GM12878 (cell line): Measurements from ENCODE around the gene TBC1D2B. TPM values are rescaled to one million over a fixed set of nuclear protein-coding genes. Genes with fewer than 3 reads are reported as not detected.

Experiments used
- ATAC-seq: fragments of 200-7000 bp; cut with Tn5 transposase; 3 replicates; pipeline ENCODE4 v1.9.1; 2020; ENCODE audit warnings: mild to moderate bottlenecking, moderate library complexity
- BruUV-seq: library from RNA; stranded (reverse); fragments of 400-500 nt; replicated peaks from 2 replicates; lab custom pipeline; 2021; lab: Mats Ljungman, UMichigan
- CTCF ChIA-PET: fragments of 300-600 bp; sonication (Branson Sonifier 250); formaldehyde crosslinking; extraction: SDS; loops from one replicate; lab custom pipeline; 2021; ENCODE audit warnings: inconsistent platforms; lab: Yijun Ruan, JAX
- POLR2A ChIA-PET: fragments of 350-600 bp; formaldehyde crosslinking; extraction: SDS; loops from one replicate; lab custom pipeline; 2021; ENCODE audit warnings: inconsistent platforms; lab: Charles Lee
- RAD21 ChIA-PET: fragments of 300-600 bp; sonication (Branson Sonifier 250); formaldehyde crosslinking; loops from one replicate; lab custom pipeline; 2023; ENCODE audit warnings: antibody characterized with exemption; ENCODE audit not compliant: unreplicated experiment; lab: Charles Lee
- SMC1A ChIA-PET: fragments of 300-600 bp; sonication (Branson Sonifier 250); formaldehyde crosslinking; loops from one replicate; lab custom pipeline; 2023; ENCODE audit not compliant: unreplicated experiment, uncharacterized antibody; lab: Charles Lee
- DNase-seq: peaks from one replicate; pipeline ENCODE4 v3.0.0-alpha.2; 2011; ENCODE audit warnings: low read depth, low spot score
- FAIRE-seq: peaks from 3 replicates; lab custom pipeline; 2011; peaks lifted over from hg19 to GRCh38; lab: Jason Lieb, UNC
- H2AFZ ChIP-seq: 2 replicates; pipeline ENCODE4 v1.6.0; 2011; ENCODE audit warnings: low read depth, low read length, control low read depth; ENCODE audit not compliant: control insufficient read depth
- H3K27ac ChIP-seq: 2 replicates; pipeline ENCODE4 v1.5.1; 2011; ENCODE audit warnings: control low read depth; ENCODE audit not compliant: control insufficient read depth, insufficient read depth
- H3K27me3 ChIP-seq, 2 experiments: replicated peaks in 1 of 2; 2 replicates each; pipeline versions ENCODE4 v1.6.0 to v1.6.1; 2011; ENCODE audit warnings: low read length in 1 of 2; ENCODE audit not compliant: control insufficient read depth in 2 of 2, insufficient read depth in 2 of 2
- H3K36me3 ChIP-seq, 2 experiments: 2 replicates each; pipeline ENCODE4 v1.5.1; 2011; ENCODE audit warnings: low read length in 1 of 2; ENCODE audit not compliant: control insufficient read depth in 2 of 2, insufficient read depth in 2 of 2
- H3K4me1 ChIP-seq: 2 replicates; pipeline ENCODE4 v1.6.1; 2011; ENCODE audit warnings: mild to moderate bottlenecking, low read length, moderate library complexity, mixed read lengths; ENCODE audit not compliant: control insufficient read depth, insufficient read depth
- H3K4me2 ChIP-seq: 2 replicates; pipeline ENCODE4 v1.6.0; 2011; ENCODE audit warnings: control low read depth; ENCODE audit not compliant: control insufficient read depth, insufficient read depth
- H3K4me3 ChIP-seq: fragments of 200-600 bp; sonication (generic); 2 replicates; pipeline ENCODE4 v1.5.1; 2016
- H3K79me2 ChIP-seq: 2 replicates; pipeline ENCODE4 v1.6.0; 2011; ENCODE audit warnings: low read length; ENCODE audit not compliant: control insufficient read depth, insufficient read depth
- H3K9ac ChIP-seq: 2 replicates; pipeline ENCODE4 v1.8.0; 2011; ENCODE audit warnings: low read length, control low read depth, mixed read lengths; ENCODE audit not compliant: control insufficient read depth, insufficient read depth
- H3K9me3 ChIP-seq: replicated peaks from 3 replicates; pipeline ENCODE4 v1.5.1; 2011; ENCODE audit warnings: mild to moderate bottlenecking, low read length; ENCODE audit not compliant: control insufficient read depth, insufficient read depth
- H4K20me1 ChIP-seq: 2 replicates; pipeline ENCODE4 v1.6.0; 2011; ENCODE audit not compliant: control insufficient read depth, insufficient read depth
- ATF7 ChIP-seq: fragments of 450-650 bp; IDR thresholded peaks from 2 replicates; pipeline ENCODE4 v1.6.1; 2016; ENCODE audit warnings: low read depth, mild to moderate bottlenecking
- CHD1 ChIP-seq: IDR thresholded peaks from 2 replicates; pipeline ENCODE4 v1.6.1; 2012; ENCODE audit warnings: low read depth, low read length, improper control_type of control experiment
- EGR1 ChIP-seq, 2 experiments: IDR thresholded peaks; 1 replicate in 1 of 2; 2 replicates in 1 of 2; pipeline ENCODE4 v1.6.1; 2011 to 2012; ENCODE audit warnings: low read depth in 2 of 2, low read length in 2 of 2, borderline replicate concordance in 1 of 2, mild to moderate bottlenecking in 1 of 2, moderate library complexity in 1 of 2
- ELK1 ChIP-seq: IDR thresholded peaks from 2 replicates; pipeline ENCODE4 v1.6.1; 2012; ENCODE audit warnings: low read depth, low read length, improper control_type of control experiment
- HDAC6 ChIP-seq: fragments of 200-600 bp; sonication (generic); IDR thresholded peaks from one replicate; pipeline ENCODE4 v1.8.0; 2017; ENCODE audit warnings: antibody characterized with exemption; ENCODE audit not compliant: unreplicated experiment
- NR2F1 ChIP-seq: fragments of 450-650 bp; conservative IDR thresholded peaks from 2 replicates; pipeline ENCODE4 v1.6.1; 2017; ENCODE audit warnings: mild to moderate bottlenecking
- RFX5 ChIP-seq: IDR thresholded peaks from 2 replicates; pipeline ENCODE4 v1.6.1; 2011; ENCODE audit warnings: low read depth, low read length, improper control_type of control experiment
- SMAD1 ChIP-seq: fragments of 450-650 bp; IDR thresholded peaks from 2 replicates; pipeline ENCODE4 v1.6.1; 2018; ENCODE audit warnings: mild to moderate bottlenecking, low read depth; ENCODE audit not compliant: partially characterized antibody
- TBL1XR1 ChIP-seq: IDR thresholded peaks from 2 replicates; pipeline ENCODE4 v1.6.1; 2012; ENCODE audit warnings: low read depth, low read length, improper control_type of control experiment
- TCF3 ChIP-seq: IDR thresholded peaks from 2 replicates; pipeline ENCODE4 v1.6.1; 2012; ENCODE audit warnings: low read depth, mild to moderate bottlenecking, low read length, borderline replicate concordance; ENCODE audit not compliant: insufficient read depth
- ZNF274 ChIP-seq: IDR thresholded peaks from one replicate; pipeline ENCODE4 v1.8.0; 2011; ENCODE audit not compliant: insufficient read length, insufficient read depth
- WGBS: methylation state at CpG from one replicate; pipeline ENCODE4 v1.1.6; 2016; ENCODE audit warnings: low lambda C conversion rate; ENCODE audit not compliant: insufficient replicate concordance, insufficient coverage; ENCODE audit errors: missing lambda C conversion rate; 5-methylcytosine and 5-hydroxymethylcytosine counted together
- in situ Hi-C: fragments of 300-500 bp; cut with MboI; formaldehyde crosslinking; loops from 9 replicates; pipeline ENCODE4 v1.14.3; 2018; ENCODE audit warnings: mixed read lengths
- intact Hi-C: fragments of 100-400 bp; cut with micrococcal nuclease; formaldehyde crosslinking; loops from one replicate; pipeline ENCODE4 v1.14.2; 2022; ENCODE audit not compliant: unreplicated experiment
- polyA plus RNA-seq, 11 experiments: library from polyadenylated mRNA; depleted of rRNA in 4 of 11; unstranded in 6 of 11; stranded (reverse) in 5 of 11; fragments of >200 nt; fragmentation: Nextera tagmentation in 4 of 11; fragmentation: Illumina TruSeq in 1 of 11; extraction: Ambion mirVana in 4 of 11; extraction: Trizol in 1 of 11; gene quantifications; 1 replicate in 1 of 11; 2 replicates in 10 of 11; pipeline versions ENCODE4 v1.2.1 to v1.2.3, GENCODE V29; 2011 to 2016; ENCODE audit warnings: inconsistent platforms in 2 of 11, missing spikeins in 2 of 11, low read depth in 1 of 11
- total RNA-seq, 4 experiments: library from RNA; depleted of rRNA in 3 of 4; stranded (reverse); fragments of >200 nt in 3 of 4; fragmentation: Illumina TruSeq in 1 of 4; extraction: Trizol in 1 of 4; gene quantifications; 2 replicates each; pipeline versions ENCODE4 v1.2.1 to v1.2.3, GENCODE V29; 2013 to 2021

Gene TBC1D2B
- total and polyA plus RNA-seq, 10 of the 15 experiments (the other 5 are each of a cell fraction or from before 2014, with no cell fraction given) = 1.3 to 53.4 (median 19.4) TPM

GRCh38 chr15:77985031-77985930, 92.2 kb downstream of the TBC1D2B start:
- Histone ChIP-seq H2AFZ (no peak overlapping the region), H3K4me1 (peaks cover 3% of the 10 kb centered on the region; the same call in 1 of the 2 replicates), H3K9me3 (no peaks in the 10 kb centered on the region), H3K4me3 (no peak overlapping the region), H3K79me2 (no peaks in the 10 kb centered on the region), H3K9ac (no peak overlapping the region), H4K20me1 (no peaks in the 10 kb centered on the region), H3K4me2 (no peak overlapping the region), H3K36me3 (no peaks in the 10 kb centered on the region), H3K27me3 (no peaks in the 10 kb centered on the region), H3K27ac (no peak overlapping the region)
- FAIRE-seq = no peak
- RAD21 ChIA-PET = interaction anchor here (2.1 kb wide), 1 partner anchor 123 kb away, joined by 8 read pairs; no protein-coding TSS in a partner anchor
- ATAC-seq = no peak
- in situ Hi-C loops = no loop called here
- BruUV-seq = no TSS peak
- CTCF ChIA-PET = interaction anchor here (1.0 to 2.8 kb wide), 2 partner anchors 83 to 123 kb away, joined by 3 to 17 read pairs; no protein-coding TSS in a partner anchor
- intact Hi-C loops = no loop called here
- DNase-seq = no peak
- SMC1A ChIA-PET = no interaction called here
- TF ChIP-seq NR2F1 = no peak
- no peak for TF ChIP-seq RFX5
- TF ChIP-seq CHD1 = no peak
- no peak for TF ChIP-seq HDAC6
- TF ChIP-seq ZNF274 = no peak
- TF ChIP-seq TBL1XR1 = no peak
- no peak for TF ChIP-seq ATF7
- no peak for TF ChIP-seq ELK1
- no peak for TF ChIP-seq EGR1 (IDR thresholded peaks at IDR 0.05; ENCODE audit: borderline replicate concordance in 1 of 2, low read depth in 2 of 2, low read length in 2 of 2)
- no peak for TF ChIP-seq TCF3
- TF ChIP-seq SMAD1 = no peak
- 57% methylated on average over 21 of the region's 23 CpGs for WGBS
- POLR2A ChIA-PET = no interaction called here
